HG03342 (cell line): ENCODE data around the gene GFM2.
"Not testable (repeated sequence)": the region's sequence is repeated elsewhere in the genome, so short reads cannot be mapped to it uniquely, and the experiment has no call there.

Experiments used
- ATAC-seq: cut with Tn5 transposase; IDR thresholded peaks from one replicate; pipeline ENCODE4 v1.9.1; 2021; ENCODE audit warnings: mild to moderate bottlenecking, moderate library complexity; ENCODE audit not compliant: unreplicated experiment

GFM2 gene

GRCh38 chr5:74766849-74767578 lies at the start of gene GFM2, which contains the start of gene NSA2:
Gene GFM2, minus strand, starts transcription at chr5:74767117. Its CDS starts 3,375 bp downstream, at chr5:74763742.
Gene NSA2, plus strand, starts transcription at chr5:74767249. Its CDS starts 112 bp downstream, at chr5:74767361.
- peak; percentile 81 for ATAC-seq

GRCh38 chr5:74810915-74811314 lies 44.0 kb upstream of the GFM2 start:
- ATAC-seq = no peak

- no peak for ATAC-seq
These were observed 35.0 kb upstream of the GFM2 start for GRCh38 chr5:74801941-74802340.

- ATAC-seq = no peak
These were observed 34.3 kb upstream of the GFM2 start for GRCh38 chr5:74801197-74801596.

GRCh38 chr5:74798977-74799911 lies 32.3 kb upstream of the GFM2 start:
- no peak for ATAC-seq

GRCh38 chr5:74791669-74792068 lies 24.8 kb upstream of the GFM2 start:
- ATAC-seq = not testable (repeated sequence)

GRCh38 chr5:74787424-74787823 lies 20.5 kb upstream of the GFM2 start:
- ATAC-seq = no peak

GRCh38 chr5:74786851-74787250 lies 19.9 kb upstream of the GFM2 start:
- ATAC-seq = no peak

GRCh38 chr5:74778609-74779008 lies 11.7 kb upstream of the GFM2 start:
- ATAC-seq = no peak

- no peak for ATAC-seq
These were observed 5.4 kb upstream of the GFM2 start for GRCh38 chr5:74772359-74772758.

- ATAC-seq = peak; percentile 15
These were observed 629 bp upstream of the GFM2 start for GRCh38 chr5:74767579-74767913.

- ATAC-seq = peak; percentile 45
These were observed 484 bp downstream of the GFM2 start for GRCh38 chr5:74766418-74766848.

GRCh38 chr5:74765929-74766328 lies 988 bp downstream of the GFM2 start:
- no peak for ATAC-seq

- no peak for ATAC-seq
These were observed 1.7 kb downstream of the GFM2 start for GRCh38 chr5:74765201-74765600.

GRCh38 chr5:74763504-74763903 lies 3.4 kb downstream of the GFM2 start:
- no peak for ATAC-seq

- ATAC-seq = no peak
These were observed 4.3 kb downstream of the GFM2 start for GRCh38 chr5:74762599-74762998.

- no peak for ATAC-seq
These were observed 5.7 kb downstream of the GFM2 start for GRCh38 chr5:74761241-74761640.

- not testable (repeated sequence) for ATAC-seq
These were observed 18.2 kb downstream of the GFM2 start for GRCh38 chr5:74748742-74749141.

- ATAC-seq = no peak
These were observed 28.5 kb downstream of the GFM2 start for GRCh38 chr5:74738406-74738805.

GRCh38 chr5:74736759-74737158 lies 30.2 kb downstream of the GFM2 start:
- ATAC-seq = no peak

- no peak for ATAC-seq
These were observed 41.6 kb downstream of the GFM2 start for GRCh38 chr5:74725331-74725730.

- ATAC-seq = no peak
These were observed 44.6 kb downstream of the GFM2 start for GRCh38 chr5:74722271-74722670.
